GM23338 (cell line): ENCODE measurements around the gene SYNPR.

Source experiments
- CREB1 ChIP-seq: fragments of 250-450 bp; sonication (Bioruptor Pico); IDR thresholded peaks from 2 replicates; pipeline ENCODE4 v1.5.0; 2020; ENCODE audit warnings: low read depth, mild to moderate bottlenecking, moderate library complexity
- EZH2 ChIP-seq: fragments of 200-600 bp; sonication (generic); IDR thresholded peaks from one replicate; pipeline ENCODE4 v1.8.0; 2017; ENCODE audit warnings: antibody characterized with exemption, mild to moderate bottlenecking, low read depth; ENCODE audit not compliant: unreplicated experiment
- EZH2phosphoT487 ChIP-seq: fragments of 200-600 bp; sonication (generic); IDR thresholded peaks from one replicate; pipeline ENCODE4 v1.8.1; 2018; ENCODE audit warnings: antibody characterized with exemption; ENCODE audit not compliant: unreplicated experiment
- POLR2AphosphoS5 ChIP-seq: IDR thresholded peaks from 2 replicates; pipeline ENCODE4 v1.6.1; 2016; ENCODE audit warnings: antibody characterized with exemption, low read depth
- ZNF114 ChIP-seq: fragments of 250-450 bp; sonication (Bioruptor Pico); IDR thresholded peaks from 2 replicates; pipeline ENCODE4 v1.5.0; 2020; ENCODE audit warnings: mild to moderate bottlenecking, moderate library complexity
- ZNF331 ChIP-seq: fragments of 250-450 bp; sonication (Bioruptor Pico); IDR thresholded peaks from 2 replicates; pipeline ENCODE4 v1.5.0; 2020; ENCODE audit warnings: low read depth, mild to moderate bottlenecking, moderate library complexity
- TF ChIP-seq, protein P1 (sequence below), 2 experiments: fragments of 200-600 bp in 1 of 2; sonication (generic) in 1 of 2; conservative IDR thresholded peaks; 2 replicates each; pipeline versions ENCODE4 v1.5.1 to v1.6.1; 2016 to 2017; ENCODE audit warnings: antibody characterized with exemption in 2 of 2, low read depth in 2 of 2, mild to moderate bottlenecking in 2 of 2, moderate library complexity in 1 of 2
- TF ChIP-seq, protein P2 (sequence below): IDR thresholded peaks from 2 replicates; pipeline ENCODE4 v1.6.1; 2016; ENCODE audit warnings: antibody characterized with exemption

DNA sequence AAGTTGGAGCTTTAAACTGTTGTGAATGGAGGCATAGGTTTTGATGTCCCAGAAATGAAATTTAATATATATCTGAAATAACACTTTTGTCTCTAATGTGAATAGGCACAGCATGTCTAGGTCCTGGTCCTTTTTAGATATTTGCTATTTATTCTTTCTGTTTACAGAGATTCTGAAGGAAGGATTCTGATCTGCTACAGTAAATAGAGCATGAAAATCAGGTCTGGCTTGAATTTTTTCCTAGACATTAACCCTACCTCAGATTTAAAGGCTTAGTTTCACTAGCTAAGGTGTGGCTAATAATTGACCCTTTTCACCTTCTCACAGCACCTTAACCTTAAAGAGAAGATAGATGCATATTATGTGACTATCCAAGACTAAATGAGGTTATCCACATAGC is 48.0 kb upstream of the SYNPR start:
- TF ChIP-seq ZNF114 (CRISPR knock-in tag) (no peak), EZH2 (no peak), CREB1 (CRISPR knock-in tag) (no peak), EZH2phosphoT487 (no peak), POLR2AphosphoS5 (no peak), ZNF331 (CRISPR knock-in tag) (no peak)
- TF ChIP-seq, protein P1, sequence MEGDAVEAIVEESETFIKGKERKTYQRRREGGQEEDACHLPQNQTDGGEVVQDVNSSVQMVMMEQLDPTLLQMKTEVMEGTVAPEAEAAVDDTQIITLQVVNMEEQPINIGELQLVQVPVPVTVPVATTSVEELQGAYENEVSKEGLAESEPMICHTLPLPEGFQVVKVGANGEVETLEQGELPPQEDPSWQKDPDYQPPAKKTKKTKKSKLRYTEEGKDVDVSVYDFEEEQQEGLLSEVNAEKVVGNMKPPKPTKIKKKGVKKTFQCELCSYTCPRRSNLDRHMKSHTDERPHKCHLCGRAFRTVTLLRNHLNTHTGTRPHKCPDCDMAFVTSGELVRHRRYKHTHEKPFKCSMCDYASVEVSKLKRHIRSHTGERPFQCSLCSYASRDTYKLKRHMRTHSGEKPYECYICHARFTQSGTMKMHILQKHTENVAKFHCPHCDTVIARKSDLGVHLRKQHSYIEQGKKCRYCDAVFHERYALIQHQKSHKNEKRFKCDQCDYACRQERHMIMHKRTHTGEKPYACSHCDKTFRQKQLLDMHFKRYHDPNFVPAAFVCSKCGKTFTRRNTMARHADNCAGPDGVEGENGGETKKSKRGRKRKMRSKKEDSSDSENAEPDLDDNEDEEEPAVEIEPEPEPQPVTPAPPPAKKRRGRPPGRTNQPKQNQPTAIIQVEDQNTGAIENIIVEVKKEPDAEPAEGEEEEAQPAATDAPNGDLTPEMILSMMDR (conservative IDR thresholded peaks at IDR 0.05; ENCODE audit: low read depth in 2 of 2): no peak
- TF ChIP-seq, protein P2, sequence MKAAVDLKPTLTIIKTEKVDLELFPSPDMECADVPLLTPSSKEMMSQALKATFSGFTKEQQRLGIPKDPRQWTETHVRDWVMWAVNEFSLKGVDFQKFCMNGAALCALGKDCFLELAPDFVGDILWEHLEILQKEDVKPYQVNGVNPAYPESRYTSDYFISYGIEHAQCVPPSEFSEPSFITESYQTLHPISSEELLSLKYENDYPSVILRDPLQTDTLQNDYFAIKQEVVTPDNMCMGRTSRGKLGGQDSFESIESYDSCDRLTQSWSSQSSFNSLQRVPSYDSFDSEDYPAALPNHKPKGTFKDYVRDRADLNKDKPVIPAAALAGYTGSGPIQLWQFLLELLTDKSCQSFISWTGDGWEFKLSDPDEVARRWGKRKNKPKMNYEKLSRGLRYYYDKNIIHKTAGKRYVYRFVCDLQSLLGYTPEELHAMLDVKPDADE: no peak
